GM23248 (cell line): ENCODE data around the gene GLIPR2. TPM values are rescaled to one million over a fixed set of nuclear protein-coding genes. Genes with fewer than 3 reads are reported as not detected.

ENCODE experiments used
- DNase-seq: peaks from one replicate; pipeline ENCODE4 v3.0.0-alpha.2; 2015
- H2AFZ ChIP-seq: fragments of 200-600 bp; sonication (generic); 2 replicates; pipeline ENCODE4 v1.6.1; 2016; ENCODE audit warnings: antibody characterized with exemption
- H3F3A ChIP-seq: fragments of 200-600 bp; sonication (generic); 2 replicates; pipeline ENCODE4 v1.6.1; 2016; ENCODE audit warnings: mild to moderate bottlenecking, antibody characterized with exemption, mixed run types; ENCODE audit not compliant: insufficient read depth
- H3K27ac ChIP-seq: fragments of 200-600 bp; sonication (generic); 2 replicates; pipeline ENCODE4 v1.5.1; 2016; ENCODE audit warnings: mild to moderate bottlenecking
- H3K27me3 ChIP-seq: fragments of 200-600 bp; sonication (generic); replicated peaks from 2 replicates; pipeline ENCODE4 v1.6.1; 2016; ENCODE audit warnings: mild to moderate bottlenecking; ENCODE audit not compliant: insufficient read depth
- H3K36me3 ChIP-seq: fragments of 200-600 bp; sonication (generic); 2 replicates; pipeline ENCODE4 v1.6.1; 2016; ENCODE audit warnings: low read depth, mild to moderate bottlenecking
- H3K4me1 ChIP-seq: fragments of 200-600 bp; sonication (generic); 2 replicates; pipeline ENCODE4 v1.6.1; 2016; ENCODE audit warnings: mild to moderate bottlenecking; ENCODE audit not compliant: insufficient read depth
- H3K4me2 ChIP-seq: fragments of 200-600 bp; sonication (generic); one replicate; pipeline ENCODE4 v1.6.1; 2016; ENCODE audit warnings: mild to moderate bottlenecking; ENCODE audit not compliant: unreplicated experiment
- H3K4me3 ChIP-seq: fragments of 200-600 bp; sonication (generic); 2 replicates; pipeline ENCODE4 v1.5.1; 2016; ENCODE audit warnings: mild to moderate bottlenecking
- H3K79me2 ChIP-seq: fragments of 200-600 bp; sonication (generic); 2 replicates; pipeline ENCODE4 v1.6.1; 2016; ENCODE audit warnings: mild to moderate bottlenecking; ENCODE audit not compliant: insufficient read depth
- H3K9ac ChIP-seq: fragments of 200-600 bp; sonication (generic); 2 replicates; pipeline ENCODE4 v1.6.1; 2016; ENCODE audit warnings: mild to moderate bottlenecking
- H3K9me2 ChIP-seq: fragments of 200-600 bp; sonication (generic); 2 replicates; pipeline ENCODE4 v1.6.1; 2016; ENCODE audit warnings: mixed run types, mild to moderate bottlenecking, moderate library complexity; ENCODE audit not compliant: insufficient read depth
- H3K9me3 ChIP-seq: fragments of 200-600 bp; sonication (generic); one replicate; pipeline ENCODE4 v1.6.1; 2017; ENCODE audit warnings: low read depth
- H4K20me1 ChIP-seq: fragments of 200-600 bp; sonication (generic); 2 replicates; pipeline ENCODE4 v1.6.0; 2016; ENCODE audit not compliant: insufficient read depth
- EZH2 ChIP-seq: fragments of 200-600 bp; sonication (generic); IDR thresholded peaks from 2 replicates; pipeline ENCODE4 v1.6.1; 2018; ENCODE audit warnings: antibody characterized with exemption, mild to moderate bottlenecking; ENCODE audit not compliant: insufficient read depth, poor library complexity, severe bottlenecking
- EZH2phosphoT487 ChIP-seq: fragments of 200-600 bp; sonication (generic); IDR thresholded peaks from 2 replicates; pipeline ENCODE4 v1.6.1; 2018; ENCODE audit warnings: antibody characterized with exemption, moderate library complexity, mild to moderate bottlenecking, low read depth; ENCODE audit not compliant: insufficient read depth
- WGBS, 2 experiments: methylation state at CpG; one replicate each; pipeline ENCODE4 v1.1.6; 2015 to 2017; ENCODE audit warnings: low lambda C conversion rate in 2 of 2, low coverage in 1 of 2; ENCODE audit errors: missing lambda C conversion rate in 2 of 2; 5-methylcytosine and 5-hydroxymethylcytosine counted together
- in situ Hi-C: fragments of 300-500 bp; cut with MboI; formaldehyde crosslinking; loops from 2 replicates; pipeline ENCODE4 v1.15.0; 2020
- polyA plus RNA-seq: library from polyadenylated mRNA; unstranded; fragments of >200 nt; fragmentation: Nextera tagmentation; extraction: Ambion mirVana; gene quantifications from 2 replicates; pipeline ENCODE4 v1.2.1, GENCODE V29; 2016
- total RNA-seq: library from RNA; depleted of rRNA; stranded (reverse); fragments of >200 nt; shearing (Covaris generic); gene quantifications from 2 replicates; pipeline ENCODE4 v1.2.3, GENCODE V29; 2014

GLIPR2 gene
- total and polyA plus RNA-seq, 2 experiments from 2014 or later: 27.5 to 47.5 TPM

DNA sequence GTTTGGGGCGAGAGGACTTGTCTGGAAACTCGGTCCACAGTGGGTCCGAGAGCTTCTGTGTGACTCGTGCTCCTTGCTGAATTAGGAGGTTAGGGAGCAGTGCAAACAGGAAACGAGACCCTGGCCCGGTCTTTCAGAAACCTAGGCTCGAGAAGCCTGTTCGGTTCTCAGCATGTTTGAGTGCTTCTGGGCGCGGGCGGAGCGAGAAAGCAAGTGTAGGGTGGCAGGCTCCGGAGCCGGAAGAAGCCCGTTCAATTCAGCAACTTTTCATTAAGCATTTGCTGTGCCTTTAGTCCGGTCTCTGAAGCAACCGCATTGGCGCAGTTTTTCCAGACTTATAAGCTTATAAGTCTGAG lies 54.7 kb downstream of the GLIPR2 start:
- no peak for TF ChIP-seq EZH2phosphoT487
- no peak for TF ChIP-seq EZH2
- in situ Hi-C loops: no loop called here
- no peaks in the 10 kb centered on the region for H3K9me2 ChIP-seq
- H3K4me3 ChIP-seq: peak overlapping the region; percentile 93
- peaks cover 52% of the 10 kb centered on the region for H3K4me1 ChIP-seq
- peaks cover 55% of the 10 kb centered on the region for H3K79me2 ChIP-seq
- peaks cover 30% of the 10 kb centered on the region for H3F3A ChIP-seq
- peak overlapping the region; percentile 66 for H3K27ac ChIP-seq
- peaks cover 21% of the 10 kb centered on the region for H4K20me1 ChIP-seq
- peak overlapping the region; percentile 81 for H3K4me2 ChIP-seq
- DNase-seq: peak; percentile 73
- H2AFZ ChIP-seq: peak overlapping the region; percentile 81
- no peaks in the 10 kb centered on the region for H3K9me3 ChIP-seq
- peak overlapping the region; percentile 90 for H3K9ac ChIP-seq
- 1% methylated on average over 16 to 18 of the region's 18 CpGs for WGBS, 2 experiments
- H3K36me3 ChIP-seq: no peaks in the 10 kb centered on the region
- no peaks in the 10 kb centered on the region for H3K27me3 ChIP-seq

- Histone ChIP-seq H3K9me3 (no peaks in the 10 kb centered on the region), H3K4me2 (peak overlapping the region; percentile 81), H3K4me3 (peak overlapping the region; percentile 93), H3K27ac (peak overlapping the region; percentile 66), H3K4me1 (peaks cover 52% of the 10 kb centered on the region), H3K9me2 (no peaks in the 10 kb centered on the region), H3K9ac (peak overlapping the region; percentile 90), H4K20me1 (peaks cover 21% of the 10 kb centered on the region), H3K27me3 (no peaks in the 10 kb centered on the region), H3F3A (peaks cover 30% of the 10 kb centered on the region), H2AFZ (peak overlapping the region; percentile 81), H3K36me3 (no peaks in the 10 kb centered on the region), H3K79me2 (peaks cover 59% of the 10 kb centered on the region)
- TF ChIP-seq EZH2 (no peak), EZH2phosphoT487 (no peak)
- WGBS, 2 experiments: 1 to 2% methylated on average over 7 of the region's 7 CpGs
- in situ Hi-C loops: no loop called here
- DNase-seq: peak; percentile 33
Observed at GRCh38 chr9:36191686-36192085, 55.2 kb downstream of the GLIPR2 start.

GRCh38 chr9:36192196-36192595 lies 55.7 kb downstream of the GLIPR2 start:
- in situ Hi-C loops: no loop called here

GRCh38 chr9:36193023-36193422 lies 56.5 kb downstream of the GLIPR2 start:
- TF ChIP-seq EZH2 (no peak), EZH2phosphoT487 (no peak)
- Histone ChIP-seq H3K9me2 (no peaks in the 10 kb centered on the region), H3K9me3 (no peaks in the 10 kb centered on the region), H3K4me2 (peak overlapping the region; percentile 81), H3F3A (peaks cover 17% of the 10 kb centered on the region), H4K20me1 (peaks cover 26% of the 10 kb centered on the region), H3K79me2 (peaks cover 73% of the 10 kb centered on the region), H3K4me1 (peaks cover 42% of the 10 kb centered on the region), H3K4me3 (peak overlapping the region; percentile 93), H3K27ac (no peak overlapping the region), H3K27me3 (no peaks in the 10 kb centered on the region), H3K9ac (peak overlapping the region; percentile 90), H2AFZ (no peak overlapping the region), H3K36me3 (peaks cover 5% of the 10 kb centered on the region; the same call in 1 of the 2 replicates)
- DNase-seq: peak; percentile 43
- in situ Hi-C loops: no loop called here
- WGBS, 2 experiments: 51% methylated on average over 3 of the region's 3 CpGs

More at GRCh38 chr9:36192196-36192595, 55.7 kb downstream of the GLIPR2 start:
- WGBS, 2 experiments: 28 to 33% methylated on average over 4 of the region's 4 CpGs
- Histone ChIP-seq H3K27me3 (no peaks in the 10 kb centered on the region), H3K4me1 (peaks cover 48% of the 10 kb centered on the region), H3K4me3 (peak overlapping the region; percentile 93), H3K4me2 (peak overlapping the region; percentile 81), H3K9me2 (no peaks in the 10 kb centered on the region), H4K20me1 (peaks cover 21% of the 10 kb centered on the region), H3F3A (peaks cover 26% of the 10 kb centered on the region), H3K9ac (peak overlapping the region; percentile 90), H3K36me3 (no peaks in the 10 kb centered on the region), H3K9me3 (no peaks in the 10 kb centered on the region), H2AFZ (no peak overlapping the region), H3K79me2 (peaks cover 65% of the 10 kb centered on the region), H3K27ac (no peak overlapping the region)
- peak; percentile 29 for DNase-seq
- TF ChIP-seq EZH2phosphoT487: no peak
- no peak for TF ChIP-seq EZH2
